Mucosa of descending colon (tissue), 3 donors: ENCODE measurements around the gene KCNQ1OT1. TPM values are rescaled to one million over a fixed set of nuclear protein-coding genes. Genes with fewer than 3 reads are reported as not detected.
A peak's percentile ranks its signal among the peaks of the same experiment; 100 is the strongest.

Experiments used
- ATAC-seq: fragments of 200-7000 bp; cut with Tn5 transposase; one replicate; pipeline ENCODE4 v1.9.1; 2020; ENCODE audit warnings: mild to moderate bottlenecking, moderate library complexity
- DNase-seq, 3 donors: peaks; one replicate each; pipeline ENCODE4 v3.0.0-alpha.2; 2020
- H3K36me3 ChIP-seq: fragments of 200-600 bp; one replicate; pipeline ENCODE4 v1.8.0; 2021; ENCODE audit warnings: low read depth, mild to moderate bottlenecking
- H3K4me1 ChIP-seq: fragments of 200-600 bp; one replicate; pipeline ENCODE4 v1.8.0; 2021; ENCODE audit warnings: low read depth, mild to moderate bottlenecking
- H3K4me3 ChIP-seq: fragments of 200-600 bp; one replicate; pipeline ENCODE4 v1.8.0; 2021; ENCODE audit warnings: mild to moderate bottlenecking
- H3K9me3 ChIP-seq: fragments of 200-600 bp; one replicate; pipeline ENCODE4 v1.8.0; 2021; ENCODE audit warnings: mild to moderate bottlenecking
- CTCF ChIP-seq: fragments of 200-600 bp; IDR thresholded peaks from one replicate; pipeline ENCODE4 v1.8.0; 2022; ENCODE audit warnings: antibody characterized with exemption, mild to moderate bottlenecking
- intact Hi-C, 2 donors: fragments of 100-400 bp; cut with DNase I in 1 of 2; cut with micrococcal nuclease in 1 of 2; formaldehyde crosslinking; loops; one replicate each; pipeline versions ENCODE4 v1.11.0 to v1.11.1; 2022; cut with DNase I, micrococcal nuclease
- total RNA-seq, 3 donors: library from RNA; stranded (reverse); fragmentation: NEBNext Ultra II Directional in 2 of 3; extraction: Animal tissue kit (Norgen Biotek cat#: 25700) in 2 of 3; gene quantifications; one replicate each; pipeline versions ENCODE4 v1.2.1 to v1.2.4, GENCODE V29; 2021 to 2023
- donor health status: DM: no; HTN: no; CAD: no; lungs with moderate emphysema.
- donor health status: DM: no; HTN: no; CAD: no.
- donor health status: DM: no; HTN: yes; CAD: no.

The KCNQ1OT1 gene
- total RNA-seq, 3 donors from 2014 or later = 1.5 to 1.7 (median 1.7) TPM

- intact Hi-C loops = no loop called here
- no peaks in the 10 kb centered on the region for H3K36me3 ChIP-seq
- no peaks in the 10 kb centered on the region for H3K9me3 ChIP-seq
- peak in 1 of 3 donors; percentile 19 for DNase-seq
- TF ChIP-seq CTCF = no peak
- H3K4me1 ChIP-seq = no peaks in the 10 kb centered on the region
- H3K4me3 ChIP-seq = no peak overlapping the region
- no peak for ATAC-seq
Observed at GRCh38 chr11:2725368-2726300, 25.8 kb upstream of the KCNQ1OT1 start.

- H3K36me3 ChIP-seq = no peaks in the 10 kb centered on the region
- no peak for DNase-seq
- ATAC-seq = no peak
- no peaks in the 10 kb centered on the region for H3K4me1 ChIP-seq
- intact Hi-C loops = no loop called here
- no peaks in the 10 kb centered on the region for H3K9me3 ChIP-seq
- TF ChIP-seq CTCF = no peak
- no peak overlapping the region for H3K4me3 ChIP-seq
Observed at GRCh38 chr11:2724653-2725367, 25.0 kb upstream of the KCNQ1OT1 start.

GRCh38 chr11:2724104-2724503 lies 24.3 kb upstream of the KCNQ1OT1 start:
- Histone ChIP-seq H3K4me1 (no peaks in the 10 kb centered on the region), H3K4me3 (no peak overlapping the region), H3K9me3 (no peaks in the 10 kb centered on the region), H3K36me3 (no peaks in the 10 kb centered on the region)
- intact Hi-C loops = no loop called here
- ATAC-seq = no peak
- no peak for TF ChIP-seq CTCF
- no peak for DNase-seq

GRCh38 chr11:2722955-2723354 lies 23.2 kb upstream of the KCNQ1OT1 start:
- DNase-seq (no peak), ATAC-seq (peak; percentile 24)
- Histone ChIP-seq H3K36me3 (no peaks in the 10 kb centered on the region), H3K4me1 (no peaks in the 10 kb centered on the region), H3K4me3 (no peak overlapping the region), H3K9me3 (no peaks in the 10 kb centered on the region)
- TF ChIP-seq CTCF = no peak
- intact Hi-C loops = no loop called here

- ATAC-seq (no peak), DNase-seq (no peak)
- TF ChIP-seq CTCF = no peak
- H3K9me3 ChIP-seq = no peaks in the 10 kb centered on the region
- H3K4me3 ChIP-seq = no peak overlapping the region
- no peaks in the 10 kb centered on the region for H3K36me3 ChIP-seq
- intact Hi-C loops = no loop called here
- no peaks in the 10 kb centered on the region for H3K4me1 ChIP-seq
Observed at GRCh38 chr11:2721210-2721916, 21.6 kb upstream of the KCNQ1OT1 start.
